Gastroesophageal sphincter (tissue), 4 donors: ENCODE measurements around the gene ZNF236. TPM values are rescaled to one million over a fixed set of nuclear protein-coding genes. Genes with fewer than 3 reads are reported as not detected.
A peak's percentile ranks its signal among the peaks of the same experiment; 100 is the strongest.

Source experiments
- ATAC-seq: fragments of 150-250 bp; one replicate; pipeline ENCODE4 v1.9.1; 2016; ENCODE audit warnings: mild to moderate bottlenecking, moderate library complexity
- H3K27ac ChIP-seq, 4 donors: fragments of 200-600 bp; sonication (generic) in 3 of 4; 1 replicate in 3 of 4; 2 replicates in 1 of 4; pipeline ENCODE4 v1.5.1; 2016 to 2019
- H3K27me3 ChIP-seq: fragments of 200-600 bp; sonication (generic); one replicate; pipeline ENCODE4 v1.5.1; 2019
- H3K36me3 ChIP-seq, 2 donors: fragments of 200-600 bp; sonication (generic); one replicate each; pipeline ENCODE4 v1.5.1; 2019; ENCODE audit warnings: control low read depth in 1 of 2
- H3K4me1 ChIP-seq, 3 donors: fragments of 200-600 bp; sonication (generic); 1 replicate in 2 of 3; 2 replicates in 1 of 3; pipeline ENCODE4 v1.5.1; 2016 to 2019; ENCODE audit warnings: control low read depth in 2 of 3
- H3K4me3 ChIP-seq, 2 donors: fragments of 200-600 bp; sonication (generic); one replicate each; pipeline ENCODE4 v1.5.1; 2019; ENCODE audit warnings: mild to moderate bottlenecking in 1 of 2, moderate library complexity in 1 of 2
- H3K9me3 ChIP-seq, 3 donors: fragments of 200-600 bp; sonication (generic); one replicate each; pipeline ENCODE4 v1.5.1; 2017 to 2019; ENCODE audit warnings: control low read depth in 2 of 3
- CTCF ChIP-seq, 4 experiments: fragments of 200-600 bp in 2 of 4; fragments of 450-650 bp in 2 of 4; sonication (generic) in 1 of 4; IDR thresholded peaks; one replicate each; pipeline ENCODE4 v1.5.1; 2017 to 2019; ENCODE audit warnings: antibody characterized with exemption in 4 of 4, mild to moderate bottlenecking in 2 of 4, moderate library complexity in 2 of 4
- EP300 ChIP-seq: sonication (generic); formaldehyde crosslinking; IDR thresholded peaks from one replicate; pipeline ENCODE4 v1.6.1; 2017; ENCODE audit warnings: antibody characterized with exemption, mild to moderate bottlenecking
- POLR2A ChIP-seq, 2 donors: fragments of 450-650 bp; IDR thresholded peaks; one replicate each; pipeline ENCODE4 v1.6.1; 2017; ENCODE audit warnings: antibody characterized with exemption in 2 of 2, mild to moderate bottlenecking in 2 of 2, moderate library complexity in 1 of 2
- POLR2AphosphoS5 ChIP-seq: sonication (generic); formaldehyde crosslinking; IDR thresholded peaks from one replicate; pipeline ENCODE4 v1.6.1; 2017; ENCODE audit warnings: antibody characterized with exemption
- WGBS, 2 donors: methylation state at CpG; one replicate each; pipeline ENCODE4 v1.1.5; 2018; ENCODE audit warnings: low coverage in 1 of 2; 5-methylcytosine and 5-hydroxymethylcytosine counted together
- total RNA-seq, 4 donors: library from RNA; depleted of rRNA; stranded (reverse); fragments of >200 nt; gene quantifications; one replicate each; pipeline ENCODE4 v1.1.0, GENCODE V29; 2016

Gene ZNF236
- total RNA-seq, 4 donors from 2014 or later: 8.5 to 26.8 (median 16.8) TPM

GRCh38 chr18:76984193-76985155 lies 162.1 kb downstream of the ZNF236 start:
- Histone ChIP-seq H3K27ac (no peak overlapping the region), H3K9me3 (no peaks in the 10 kb centered on the region), H3K27me3 (no peaks in the 10 kb centered on the region), H3K4me3 (no peak overlapping the region), H3K36me3 (peaks cover 0 to 2% of the 10 kb centered on the region in 2 donors), H3K4me1 (peaks cover 0 to 8% (median 0%) of the 10 kb centered on the region in 3 donors)
- TF ChIP-seq CTCF (IDR thresholded peaks at IDR 0.05) (no peak), POLR2A (IDR thresholded peaks at IDR 0.05) (no peak), EP300 (no peak), POLR2AphosphoS5 (no peak)
- WGBS, 2 donors: 88% methylated on average over 7 of the region's 40 CpGs; no CpG with 5 or more reads in 1 of the 2 donors
- no peak for ATAC-seq

- no peak for ATAC-seq
- Histone ChIP-seq H3K27ac (no peak overlapping the region), H3K36me3 (no peaks in the 10 kb centered on the region), H3K4me1 (peaks cover 0 to 8% (median 0%) of the 10 kb centered on the region in 3 donors), H3K4me3 (no peak overlapping the region), H3K9me3 (no peaks in the 10 kb centered on the region), H3K27me3 (no peaks in the 10 kb centered on the region)
- no peak for TF ChIP-seq POLR2AphosphoS5
- no peak for TF ChIP-seq CTCF (IDR thresholded peaks at IDR 0.05)
- TF ChIP-seq POLR2A (IDR thresholded peaks at IDR 0.05): no peak
- no peak for TF ChIP-seq EP300
- WGBS, 2 donors: 90% methylated on average over 9 of the region's 27 CpGs; no CpG with 5 or more reads in 1 of the 2 donors
Measured at GRCh38 chr18:76985156-76985950, 163.0 kb downstream of the ZNF236 start.

- ATAC-seq: no peak
- Histone ChIP-seq H3K36me3 (no peaks in the 10 kb centered on the region), H3K4me1 (peaks cover 0 to 8% (median 0%) of the 10 kb centered on the region in 3 donors), H3K27me3 (no peaks in the 10 kb centered on the region), H3K4me3 (no peak overlapping the region), H3K27ac (no peak overlapping the region), H3K9me3 (no peaks in the 10 kb centered on the region)
- 80 to 100% methylated on average over 3 to 4 of the region's 9 CpGs for WGBS, 2 donors
- no peak for TF ChIP-seq EP300
Measured at GRCh38 chr18:76985951-76986236, 163.5 kb downstream of the ZNF236 start.

GRCh38 chr18:76986406-76986805 lies 164.0 kb downstream of the ZNF236 start:
- no peak overlapping the region for H3K4me3 ChIP-seq
- no peak overlapping the region for H3K27ac ChIP-seq
- no peaks in the 10 kb centered on the region for H3K27me3 ChIP-seq
- H3K9me3 ChIP-seq: no peaks in the 10 kb centered on the region
- H3K4me1 ChIP-seq: peaks cover 0 to 8% (median 0%) of the 10 kb centered on the region in 3 donors
- 89% methylated on average over 4 of the region's 7 CpGs; no CpG with 5 or more reads in 1 of the 2 donors for WGBS, 2 donors
- TF ChIP-seq POLR2AphosphoS5 (no peak), CTCF (IDR thresholded peaks at IDR 0.05) (no peak), POLR2A (IDR thresholded peaks at IDR 0.05) (no peak), EP300 (no peak)
- H3K36me3 ChIP-seq: no peaks in the 10 kb centered on the region
- no peak for ATAC-seq

GRCh38 chr18:76988031-76988826 lies 165.9 kb downstream of the ZNF236 start:
- Histone ChIP-seq H3K36me3 (no peaks in the 10 kb centered on the region), H3K9me3 (no peaks in the 10 kb centered on the region), H3K4me3 (peak overlapping the region in 1 of 2 donors; percentile 8), H3K4me1 (peaks cover 0 to 4% (median 0%) of the 10 kb centered on the region in 3 donors), H3K27ac (peak overlapping the region in 3 of 4 donors; percentile 17 to 56 (median 35)), H3K27me3 (no peaks in the 10 kb centered on the region)
- 50 to 59% methylated on average over 6 to 14 of the region's 27 CpGs for WGBS, 2 donors
- TF ChIP-seq CTCF (IDR thresholded peaks at IDR 0.05): no peak
- TF ChIP-seq POLR2AphosphoS5: no peak
- TF ChIP-seq EP300: no peak
- TF ChIP-seq POLR2A (IDR thresholded peaks at IDR 0.05): no peak
- ATAC-seq: peak; percentile 34
